HuH-7 (cell line): Measurements from ENCODE around the gene PRKAR1B.
"Not testable (repeated sequence)": the region's sequence is repeated elsewhere in the genome, so short reads cannot be mapped to it uniquely, and the experiment has no call there.

Experiments used
- DNase-seq: peaks from one replicate; pipeline ENCODE4 v3.0.0; 2011; ENCODE audit warnings: low spot score

PRKAR1B gene

GRCh38 chr7:619368-619840, 107.7 kb downstream of the PRKAR1B start:
- DNase-seq = no peak

DNA sequence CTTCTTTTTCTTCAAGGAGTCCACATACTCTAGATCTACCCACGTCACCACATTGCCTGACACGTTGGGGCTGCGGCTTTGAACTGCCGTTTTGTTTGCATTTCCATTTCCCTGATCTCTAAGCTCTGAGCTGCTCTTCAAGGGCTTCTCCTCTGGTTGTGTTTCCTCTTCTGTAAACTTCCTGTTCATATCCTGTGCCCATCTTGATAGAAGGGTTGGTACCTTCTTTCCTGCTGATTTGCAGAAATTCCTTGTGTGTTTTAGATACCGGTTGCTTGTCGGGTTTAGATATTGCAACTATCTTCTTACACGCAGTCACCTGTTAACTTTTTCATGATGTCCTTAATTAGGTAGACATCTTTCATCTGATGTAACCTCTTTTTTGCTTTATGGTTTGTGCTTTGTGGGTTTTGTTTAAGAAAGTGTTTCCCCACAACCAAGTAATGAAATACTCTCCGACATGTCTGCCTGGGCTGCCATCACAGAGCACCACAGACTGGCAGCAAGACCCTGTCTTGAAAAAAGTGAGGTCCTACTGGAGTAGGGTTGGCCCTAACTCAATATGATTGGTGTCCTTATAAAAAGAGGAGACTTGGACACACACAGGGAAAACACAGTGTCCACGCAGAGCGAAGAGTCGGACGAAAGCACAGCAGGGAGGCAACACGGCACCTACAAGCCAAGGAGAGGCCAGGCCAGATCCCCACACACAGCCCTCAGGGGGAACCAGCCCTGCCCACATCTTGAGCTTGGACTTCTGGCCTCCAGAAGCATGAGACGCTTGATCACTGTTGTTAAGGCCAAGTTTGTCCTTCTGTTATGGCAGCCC, 108.3 kb downstream of the PRKAR1B start:
- no peak for DNase-seq

GRCh38 chr7:617614-618538, 109.2 kb downstream of the PRKAR1B start:
- DNase-seq = peak; percentile 85

- DNase-seq = no peak
These were observed 113.5 kb downstream of the PRKAR1B start for GRCh38 chr7:613442-614140.

DNA sequence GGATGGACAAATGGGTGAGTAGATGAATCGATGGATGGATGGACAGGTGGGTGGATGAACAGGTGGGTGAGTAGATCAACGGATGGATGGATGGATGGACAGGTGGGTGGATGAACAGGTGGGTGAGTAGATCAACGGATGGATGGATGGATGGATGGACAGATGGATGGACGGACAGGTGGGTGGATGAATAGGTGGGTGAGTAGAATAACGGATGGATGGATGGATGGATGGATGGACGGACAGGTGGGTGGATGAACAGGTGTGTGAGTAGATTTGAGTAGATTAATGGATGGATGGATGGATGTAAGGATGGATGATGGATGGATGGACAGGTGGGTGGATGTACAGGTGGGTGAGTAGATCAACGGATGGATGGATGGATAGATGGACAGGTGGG, 115.2 kb downstream of the PRKAR1B start:
- DNase-seq = not testable (repeated sequence)

GRCh38 chr7:611281-611810, 115.7 kb downstream of the PRKAR1B start:
- no peak for DNase-seq

DNA sequence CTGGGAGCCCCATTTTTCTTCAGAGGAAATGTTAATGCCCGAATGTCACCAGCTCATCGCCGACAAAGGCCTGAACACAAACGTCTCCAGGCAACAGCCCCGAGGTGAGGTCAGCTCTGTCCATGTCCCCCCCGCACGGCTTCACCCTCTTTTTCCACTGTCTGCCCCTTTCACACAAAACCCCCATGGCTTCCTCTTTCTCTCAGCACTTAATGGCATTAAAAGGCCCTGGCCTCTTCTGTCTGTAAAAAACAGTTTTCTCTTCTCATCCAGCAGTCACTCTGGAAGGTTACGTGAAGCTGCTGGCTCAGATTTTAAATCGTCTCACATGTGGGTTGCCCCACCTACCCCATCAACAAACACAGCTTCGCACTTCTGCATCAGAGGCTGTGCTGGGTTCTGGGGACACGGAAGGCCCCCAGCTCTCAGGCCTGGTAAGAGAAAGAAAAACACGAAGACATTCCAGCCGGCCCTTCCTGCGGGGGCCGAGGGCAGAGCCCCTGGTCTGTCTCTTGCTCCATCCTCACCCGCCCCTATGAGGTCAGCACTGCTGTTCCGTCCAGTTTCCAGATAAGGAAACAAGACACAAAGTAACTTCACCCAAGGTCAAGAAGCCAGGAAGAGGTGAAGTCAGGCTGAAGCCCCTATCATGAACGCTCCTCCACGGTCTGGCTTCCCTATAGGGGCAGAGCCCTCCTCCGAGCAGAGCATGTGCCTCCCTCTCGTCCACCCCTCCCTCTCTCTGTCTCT, 116.4 kb downstream of the PRKAR1B start:
- no peak for DNase-seq

- DNase-seq = no peak
These were observed 116.9 kb downstream of the PRKAR1B start for GRCh38 chr7:610141-610530.

- DNase-seq = no peak
These were observed 117.7 kb downstream of the PRKAR1B start for GRCh38 chr7:609365-609764.

DNA sequence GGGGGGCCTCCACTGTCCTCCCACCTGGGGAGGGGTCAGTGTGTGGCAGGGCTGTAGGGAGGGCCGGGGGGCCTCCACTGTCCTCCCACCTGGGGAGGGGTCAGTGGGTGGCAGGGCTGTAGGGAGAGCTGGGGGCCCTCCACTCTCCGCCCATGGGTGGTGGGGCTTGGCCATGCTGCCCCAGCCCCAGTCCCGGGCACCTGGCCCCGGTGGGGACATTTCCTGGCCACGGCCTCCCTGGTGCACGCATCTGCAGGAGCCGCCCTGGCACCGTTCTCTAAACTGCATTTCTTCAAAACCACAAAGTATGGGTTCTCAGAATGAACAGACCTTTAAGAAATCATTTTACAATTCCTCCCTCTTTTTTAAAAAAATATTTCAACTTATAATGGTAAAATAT, 118.1 kb downstream of the PRKAR1B start:
- DNase-seq = no peak

- no peak for DNase-seq
These were observed 118.7 kb downstream of the PRKAR1B start for GRCh38 chr7:608361-608760.

GRCh38 chr7:607938-608337, 119.1 kb downstream of the PRKAR1B start:
- DNase-seq = no peak

DNA sequence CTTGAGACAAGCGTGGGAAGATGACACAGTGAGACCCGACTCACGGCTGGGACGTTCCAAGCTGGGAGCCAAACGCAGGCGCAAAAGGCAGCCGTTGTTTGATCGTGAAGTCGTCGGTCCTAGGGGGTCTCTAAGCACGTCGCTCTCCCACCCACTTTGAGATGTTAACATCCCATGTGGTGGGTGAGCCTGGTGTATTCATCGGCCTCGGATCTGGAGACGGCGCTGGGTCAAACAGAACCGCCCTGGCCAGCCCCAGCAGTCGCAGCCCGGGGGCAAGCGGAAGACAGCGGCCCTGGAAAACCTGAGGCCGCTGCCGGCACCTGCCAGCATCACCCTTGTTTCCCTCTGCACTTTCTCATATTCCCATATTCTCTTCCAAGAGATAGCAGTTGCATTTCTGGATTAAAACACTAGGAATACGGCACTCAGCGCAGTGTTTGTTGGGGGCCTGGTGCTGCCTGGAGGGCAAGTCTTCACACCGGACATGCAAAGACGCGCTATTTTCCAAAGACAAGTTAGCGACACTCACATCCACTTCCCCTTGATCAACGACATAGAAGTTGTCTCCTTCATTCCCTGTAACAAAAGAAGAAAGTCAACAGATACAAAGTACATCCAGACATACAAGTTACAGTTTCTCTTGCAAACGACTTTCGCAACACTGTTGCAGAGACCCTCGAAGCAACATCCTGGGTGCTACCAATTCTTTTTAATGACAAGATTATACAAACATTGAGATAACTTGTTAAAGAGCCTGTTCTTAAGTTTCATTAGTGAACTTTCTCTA, 121.2 kb downstream of the PRKAR1B start:
- DNase-seq = no peak

GRCh38 chr7:604884-605531, 122.1 kb downstream of the PRKAR1B start:
- no peak for DNase-seq

- no peak for DNase-seq
These were observed 122.8 kb downstream of the PRKAR1B start for GRCh38 chr7:604001-604883.

DNA sequence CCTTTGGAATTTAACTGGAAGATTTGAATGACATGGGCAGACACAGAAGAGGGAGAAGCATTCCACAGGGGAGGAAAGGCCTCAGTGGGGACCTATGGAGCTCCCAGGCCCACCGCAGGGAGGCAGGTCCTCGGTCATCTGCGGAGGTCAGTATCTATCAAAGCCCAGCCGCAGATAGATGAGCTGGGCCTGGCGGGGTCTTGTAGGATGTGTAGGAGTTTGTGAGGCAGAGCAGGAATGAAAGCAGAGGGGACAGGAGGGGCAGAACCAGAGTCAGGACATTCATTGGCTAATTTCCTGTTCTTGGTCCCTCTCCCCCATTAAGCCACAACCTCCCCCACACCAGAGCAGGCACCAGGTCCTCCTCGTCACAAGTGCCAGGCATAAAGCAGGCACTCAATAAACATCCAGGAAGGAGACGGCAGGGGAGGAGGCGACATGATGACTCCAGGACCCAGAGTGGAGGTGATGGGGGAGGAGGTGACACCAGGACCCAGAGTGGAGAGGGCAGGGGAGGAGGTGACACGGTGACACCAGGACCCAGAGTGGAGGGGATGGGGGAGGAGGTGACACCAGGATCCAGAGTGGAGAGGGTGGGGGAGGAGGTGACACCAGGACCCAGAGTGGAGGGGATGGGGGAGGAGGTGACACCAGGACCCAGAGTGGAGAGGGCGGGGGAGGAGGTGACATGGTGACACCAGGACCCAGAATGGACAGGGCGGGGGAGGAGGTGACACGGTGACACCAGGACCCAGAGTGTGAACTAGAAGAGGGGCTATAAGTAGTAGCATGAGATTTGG, 123.7 kb downstream of the PRKAR1B start:
- DNase-seq = no peak

GRCh38 chr7:602341-603141, 124.5 kb downstream of the PRKAR1B start:
- DNase-seq = no peak
